ENCODE measurements around the gene SNX32.
"Not testable (repeated sequence)": the region's sequence is repeated elsewhere in the genome, so short reads cannot be mapped to it uniquely, and the experiment has no call there.

GRCh38 chr11:65832231-65832630 lies 1.5 kb upstream of the SNX32 start:
- TF ChIP-seq CTCF, POLR2A (IDR thresholded peaks at IDR 0.05): not testable (repeated sequence)

Measured in lower leg skin (tissue), 3 donors.